ENCODE data around the gene PCYOX1L.

PCYOX1L gene

DNA sequence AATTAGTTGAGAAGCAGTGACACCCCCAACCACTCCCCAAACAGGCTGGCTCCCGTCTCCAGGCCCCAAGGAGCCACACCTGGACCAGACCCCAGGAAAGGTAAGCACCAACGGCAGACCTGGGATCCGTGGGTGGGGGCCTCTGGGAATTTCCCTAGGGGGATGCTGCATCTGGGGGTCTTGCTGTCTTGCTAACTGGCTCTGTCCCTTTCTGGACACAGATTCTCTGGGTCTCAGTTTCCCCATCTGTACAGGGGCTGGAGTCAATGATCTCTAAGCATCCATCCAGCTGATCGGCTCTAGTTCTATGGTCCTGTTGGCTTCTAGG lies 49.1 kb downstream of the PCYOX1L start:
- TF ChIP-seq, protein P1, sequence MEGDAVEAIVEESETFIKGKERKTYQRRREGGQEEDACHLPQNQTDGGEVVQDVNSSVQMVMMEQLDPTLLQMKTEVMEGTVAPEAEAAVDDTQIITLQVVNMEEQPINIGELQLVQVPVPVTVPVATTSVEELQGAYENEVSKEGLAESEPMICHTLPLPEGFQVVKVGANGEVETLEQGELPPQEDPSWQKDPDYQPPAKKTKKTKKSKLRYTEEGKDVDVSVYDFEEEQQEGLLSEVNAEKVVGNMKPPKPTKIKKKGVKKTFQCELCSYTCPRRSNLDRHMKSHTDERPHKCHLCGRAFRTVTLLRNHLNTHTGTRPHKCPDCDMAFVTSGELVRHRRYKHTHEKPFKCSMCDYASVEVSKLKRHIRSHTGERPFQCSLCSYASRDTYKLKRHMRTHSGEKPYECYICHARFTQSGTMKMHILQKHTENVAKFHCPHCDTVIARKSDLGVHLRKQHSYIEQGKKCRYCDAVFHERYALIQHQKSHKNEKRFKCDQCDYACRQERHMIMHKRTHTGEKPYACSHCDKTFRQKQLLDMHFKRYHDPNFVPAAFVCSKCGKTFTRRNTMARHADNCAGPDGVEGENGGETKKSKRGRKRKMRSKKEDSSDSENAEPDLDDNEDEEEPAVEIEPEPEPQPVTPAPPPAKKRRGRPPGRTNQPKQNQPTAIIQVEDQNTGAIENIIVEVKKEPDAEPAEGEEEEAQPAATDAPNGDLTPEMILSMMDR (IDR thresholded peaks at IDR 0.05; ENCODE audit: low read depth, low read length, missing control alignments) = no peak
- peak overlapping the region; percentile 96 for H3K27ac ChIP-seq
- peaks cover 23% of the 10 kb centered on the region for H3K36me3 ChIP-seq (replicated peaks)
- DNase-seq = no peak
- in situ Hi-C loops (cut with HindIII; ENCODE audit: low pct_ligation_motif_present, low sequenced_read_pairs) = no loop called here
- no peaks in the 10 kb centered on the region for H3K27me3 ChIP-seq (replicated peaks)
- peak overlapping the region; percentile 76 for H3K4me3 ChIP-seq (ENCODE audit: low read depth, low read length)

DNA sequence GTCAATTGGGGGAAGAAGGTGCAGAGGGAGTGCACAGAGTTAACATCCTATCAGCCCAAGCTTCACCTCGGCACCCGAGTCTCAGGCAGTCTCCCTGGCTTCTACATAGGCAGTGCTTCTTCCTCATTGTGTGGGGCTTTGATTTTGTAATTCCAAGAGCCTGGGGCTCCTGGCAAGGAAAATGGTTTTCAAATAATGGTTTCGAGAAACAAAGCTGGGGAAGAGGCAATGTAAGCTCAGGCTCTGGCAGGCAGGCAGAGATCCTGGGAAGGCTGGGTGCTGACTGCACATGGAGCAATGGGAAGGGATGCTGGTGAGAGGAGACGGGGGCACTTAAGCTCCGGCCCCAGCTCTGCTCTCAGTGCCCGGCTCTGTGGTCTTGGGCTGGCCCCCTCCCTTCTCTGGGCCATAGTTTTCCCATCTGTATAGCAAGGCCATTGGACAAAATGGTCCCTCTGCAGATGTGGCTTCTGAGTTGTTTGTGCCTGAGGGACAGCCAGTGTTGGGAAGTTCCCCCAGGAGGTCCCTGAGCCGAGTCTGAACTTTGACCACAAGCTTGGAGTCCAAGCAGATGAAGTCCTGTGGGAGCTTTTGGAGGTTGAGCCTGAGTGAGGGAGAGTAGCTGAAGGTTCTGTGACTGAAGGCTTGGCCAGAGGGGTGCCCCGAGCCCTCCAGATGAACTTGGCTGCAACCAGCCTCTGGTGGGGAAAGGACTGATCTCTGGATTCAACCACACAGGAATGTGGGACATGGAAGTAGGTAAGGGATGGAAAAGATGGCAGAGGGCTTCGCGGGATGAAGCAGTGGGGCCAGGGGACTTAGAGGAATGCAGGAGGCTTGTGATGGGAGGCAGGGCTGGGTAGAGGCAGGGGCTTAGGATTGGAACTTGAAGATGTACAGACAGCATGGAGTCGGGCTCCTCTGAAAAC lies 49.7 kb downstream of the PCYOX1L start:
- in situ Hi-C loops (cut with HindIII; ENCODE audit: low pct_ligation_motif_present, low sequenced_read_pairs) = no loop called here
- H3K4me3 ChIP-seq (ENCODE audit: low read depth, low read length) = peak overlapping the region; percentile 76
- no peaks in the 10 kb centered on the region for H3K27me3 ChIP-seq (replicated peaks)
- TF ChIP-seq, protein P1 (IDR thresholded peaks at IDR 0.05; ENCODE audit: low read depth, low read length, missing control alignments) = no peak
- peaks cover 27% of the 10 kb centered on the region for H3K36me3 ChIP-seq (replicated peaks)
- peak overlapping the region; percentile 96 for H3K27ac ChIP-seq
- DNase-seq = no peak

DNA sequence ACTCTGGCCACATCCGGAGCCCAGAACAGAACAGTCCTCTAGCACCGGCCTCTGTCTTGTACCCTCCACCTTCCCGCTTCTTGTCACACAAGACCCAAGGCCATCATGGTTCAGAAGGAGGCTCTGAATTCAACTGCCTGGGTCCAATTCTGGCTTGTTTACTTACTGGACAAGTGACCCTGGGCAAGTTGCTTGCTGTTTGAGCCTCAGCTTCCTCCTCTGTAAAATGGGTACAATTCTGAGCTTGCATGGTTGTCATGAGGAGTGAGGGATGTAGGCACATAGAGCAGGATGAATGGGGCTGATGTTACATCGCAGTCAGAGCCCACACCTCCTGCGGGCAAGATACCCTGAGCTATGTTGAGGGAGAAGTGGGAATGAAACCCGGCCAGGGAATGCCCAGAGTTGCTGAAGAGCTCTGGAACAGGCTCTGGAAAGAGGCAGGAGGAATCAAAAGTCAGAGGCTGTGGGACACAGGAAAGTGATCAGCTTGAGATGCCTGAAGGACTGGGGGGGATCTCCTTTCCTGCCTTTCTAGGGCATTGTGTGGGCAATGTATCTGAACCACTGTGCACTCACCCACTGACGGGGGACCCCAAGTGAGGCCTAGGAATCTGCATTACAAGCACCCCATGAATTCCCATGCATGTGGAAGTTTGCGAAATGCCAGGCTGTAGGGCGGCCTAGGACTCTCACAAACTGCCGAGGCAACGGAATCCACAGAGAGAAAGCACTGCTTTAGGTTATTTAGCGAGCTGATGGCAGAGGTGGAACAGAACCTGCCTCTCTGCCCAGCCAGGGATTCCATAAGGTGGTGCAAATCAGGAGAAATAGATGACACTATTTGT lies 50.6 kb downstream of the PCYOX1L start:
- Histone ChIP-seq H3K27me3 (replicated peaks) (no peaks in the 10 kb centered on the region), H3K4me3 (ENCODE audit: low read depth, low read length) (peak overlapping the region; percentile 76), H3K27ac (peak overlapping the region; percentile 96), H3K36me3 (replicated peaks) (peaks cover 29% of the 10 kb centered on the region)
- DNase-seq = no peak
- TF ChIP-seq, protein P1 (IDR thresholded peaks at IDR 0.05; ENCODE audit: low read depth, low read length, missing control alignments) = no peak
- in situ Hi-C loops (cut with HindIII; ENCODE audit: low pct_ligation_motif_present, low sequenced_read_pairs) = no loop called here

DNA sequence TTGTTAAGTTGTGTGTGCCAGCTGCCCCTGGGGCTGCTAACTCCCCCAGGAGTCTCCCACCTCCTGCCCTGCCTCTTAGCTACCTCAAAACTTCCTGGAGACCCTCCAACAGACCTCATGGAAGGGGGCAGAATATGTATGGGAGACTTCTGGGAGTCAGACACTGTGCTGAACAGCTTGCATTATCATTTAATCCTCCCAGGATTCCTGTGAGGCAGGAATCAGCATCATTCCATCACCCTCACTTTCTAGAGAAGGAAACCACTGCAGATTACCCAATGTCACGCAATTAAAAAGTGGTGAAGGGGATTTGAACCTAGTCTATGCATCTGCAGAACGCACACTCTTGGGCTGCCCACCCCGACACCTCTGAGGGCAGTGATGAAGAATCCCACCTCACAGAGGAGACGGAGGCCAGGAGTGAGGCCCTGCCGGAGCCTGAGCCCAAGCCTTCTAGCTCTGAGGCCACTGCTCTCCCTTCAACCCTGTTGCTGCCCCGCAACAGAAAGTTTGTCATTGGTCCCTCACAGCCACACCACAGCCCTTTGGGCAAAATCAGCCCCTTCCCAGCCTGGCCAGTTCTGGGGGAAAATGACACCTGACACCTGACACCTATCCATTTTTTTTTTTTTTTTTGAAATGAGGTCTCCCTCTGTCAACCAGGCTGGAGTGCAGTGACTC lies 51.6 kb downstream of the PCYOX1L start:
- no peak for DNase-seq
- peaks cover 36% of the 10 kb centered on the region for H3K36me3 ChIP-seq (replicated peaks)
- in situ Hi-C loops (cut with HindIII; ENCODE audit: low pct_ligation_motif_present, low sequenced_read_pairs) = no loop called here

DNA sequence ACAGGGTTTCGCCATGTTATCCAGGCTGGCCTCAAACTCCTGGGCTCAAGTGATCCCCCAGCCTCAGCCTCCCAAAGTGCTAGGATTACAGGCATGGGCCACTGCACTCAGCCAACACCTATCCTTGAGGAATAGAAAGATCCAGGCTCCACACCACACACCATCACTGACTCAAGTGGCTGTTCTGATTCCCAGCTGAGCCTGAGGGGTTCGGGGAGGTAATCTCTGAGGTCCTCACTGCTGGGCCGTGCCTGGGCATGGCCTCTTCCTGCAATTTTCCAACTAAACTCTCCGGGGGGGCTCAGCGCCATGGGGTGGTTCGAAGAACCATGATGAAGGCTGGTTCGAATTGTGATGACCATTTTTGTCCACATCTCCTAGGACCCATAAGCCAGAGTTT lies 52.2 kb downstream of the PCYOX1L start:
- H3K27me3 ChIP-seq (replicated peaks) = no peaks in the 10 kb centered on the region
- peak overlapping the region; percentile 96 for H3K27ac ChIP-seq
- H3K4me3 ChIP-seq (ENCODE audit: low read depth, low read length) = peak overlapping the region; percentile 76
- TF ChIP-seq, protein P1 (IDR thresholded peaks at IDR 0.05; ENCODE audit: low read depth, low read length, missing control alignments) = no peak
- H3K36me3 ChIP-seq (replicated peaks) = peaks cover 39% of the 10 kb centered on the region
- no peak for DNase-seq
- in situ Hi-C loops (cut with HindIII; ENCODE audit: low pct_ligation_motif_present, low sequenced_read_pairs) = no loop called here

More for the DNA sequence above, 51.6 kb downstream of the PCYOX1L start:
- TF ChIP-seq, protein P1 (IDR thresholded peaks at IDR 0.05; ENCODE audit: low read depth, low read length, missing control alignments) = no peak
- Histone ChIP-seq H3K27me3 (replicated peaks) (no peaks in the 10 kb centered on the region), H3K4me3 (ENCODE audit: low read depth, low read length) (peak overlapping the region; percentile 76), H3K27ac (peak overlapping the region; percentile 96)
